Mononuclear cell (primary cell): ENCODE measurements around the gene ZFR2. TPM values are rescaled to one million over a fixed set of nuclear protein-coding genes. Genes with fewer than 3 reads are reported as not detected.
"Not testable (repeated sequence)": the region's sequence is repeated elsewhere in the genome, so short reads cannot be mapped to it uniquely, and the experiment has no call there.

ENCODE experiments used
- H3K27me3 ChIP-seq: 2 replicates; pipeline ENCODE4 v1.6.0; 2011; ENCODE audit warnings: low read length, control low read depth; ENCODE audit not compliant: insufficient read depth
- H3K4me1 ChIP-seq: 2 replicates; pipeline ENCODE4 v1.5.1; 2011; ENCODE audit warnings: mild to moderate bottlenecking, low read length, control low read depth; ENCODE audit not compliant: insufficient read depth
- H3K4me3 ChIP-seq: 2 replicates; pipeline ENCODE4 v1.5.1; 2011; ENCODE audit warnings: mild to moderate bottlenecking, low read length, moderate library complexity
- H3K9me3 ChIP-seq: 2 replicates; pipeline ENCODE4 v1.5.1; 2011; ENCODE audit warnings: low read depth, mild to moderate bottlenecking, control low read depth, low read length
- total RNA-seq: library from RNA; depleted of rRNA; stranded (reverse); fragments of >200 nt; gene quantifications from one replicate; pipeline ENCODE4 v1.2.3, GENCODE V29; 2012

The ZFR2 gene
- total RNA-seq, 1 donor: 0.21 TPM

DNA sequence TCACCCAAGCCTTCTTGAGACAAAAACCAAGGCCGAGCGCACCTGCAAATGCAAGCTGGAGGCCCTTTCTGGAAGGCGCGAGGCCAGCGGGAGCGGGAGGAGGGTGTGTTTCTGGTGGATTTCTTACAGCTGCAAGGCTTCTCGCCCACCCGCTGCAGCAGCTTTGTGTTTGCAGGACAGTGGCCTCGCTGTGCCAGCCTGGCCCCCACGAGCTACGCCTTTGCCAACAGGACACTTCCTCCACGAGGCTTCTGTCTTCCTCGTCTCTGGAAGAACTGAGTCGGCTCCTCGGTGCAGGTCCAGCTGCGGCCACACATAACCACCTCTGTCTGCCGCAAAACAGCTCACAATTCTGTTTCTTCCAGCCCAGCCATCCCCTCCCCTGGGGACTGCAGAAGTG is 21.8 kb upstream of the ZFR2 start:
- no peaks in the 10 kb centered on the region for H3K27me3 ChIP-seq
- no peaks in the 10 kb centered on the region for H3K9me3 ChIP-seq
- no peak overlapping the region for H3K4me3 ChIP-seq
- no peaks in the 10 kb centered on the region for H3K4me1 ChIP-seq

DNA sequence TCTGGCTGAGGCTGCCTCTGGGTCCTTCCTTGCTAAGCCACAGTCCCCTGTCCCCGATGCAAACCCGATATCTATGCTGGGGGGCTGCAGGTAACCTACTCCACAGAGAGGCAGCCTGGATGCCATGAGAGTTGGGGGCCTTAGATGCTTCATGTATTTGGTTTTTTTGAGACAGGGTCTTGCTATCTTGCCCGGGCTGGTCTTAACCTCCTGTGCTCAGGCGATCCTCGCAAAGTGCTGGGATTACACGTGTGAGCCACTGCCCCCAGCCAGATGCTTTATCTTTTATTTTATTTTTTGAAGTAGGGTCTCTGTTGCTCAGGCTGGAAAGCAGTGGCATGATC is 13.2 kb upstream of the ZFR2 start:
- no peaks in the 10 kb centered on the region for H3K4me1 ChIP-seq
- H3K27me3 ChIP-seq: peaks cover 31% of the 10 kb centered on the region
- no peaks in the 10 kb centered on the region for H3K9me3 ChIP-seq
- H3K4me3 ChIP-seq: no peak overlapping the region

- no peaks in the 10 kb centered on the region for H3K9me3 ChIP-seq
- no peak overlapping the region for H3K4me3 ChIP-seq
- H3K27me3 ChIP-seq: peaks cover 31% of the 10 kb centered on the region
- H3K4me1 ChIP-seq: no peaks in the 10 kb centered on the region
Measured at GRCh38 chr19:3881272-3882040, 12.6 kb upstream of the ZFR2 start.

DNA sequence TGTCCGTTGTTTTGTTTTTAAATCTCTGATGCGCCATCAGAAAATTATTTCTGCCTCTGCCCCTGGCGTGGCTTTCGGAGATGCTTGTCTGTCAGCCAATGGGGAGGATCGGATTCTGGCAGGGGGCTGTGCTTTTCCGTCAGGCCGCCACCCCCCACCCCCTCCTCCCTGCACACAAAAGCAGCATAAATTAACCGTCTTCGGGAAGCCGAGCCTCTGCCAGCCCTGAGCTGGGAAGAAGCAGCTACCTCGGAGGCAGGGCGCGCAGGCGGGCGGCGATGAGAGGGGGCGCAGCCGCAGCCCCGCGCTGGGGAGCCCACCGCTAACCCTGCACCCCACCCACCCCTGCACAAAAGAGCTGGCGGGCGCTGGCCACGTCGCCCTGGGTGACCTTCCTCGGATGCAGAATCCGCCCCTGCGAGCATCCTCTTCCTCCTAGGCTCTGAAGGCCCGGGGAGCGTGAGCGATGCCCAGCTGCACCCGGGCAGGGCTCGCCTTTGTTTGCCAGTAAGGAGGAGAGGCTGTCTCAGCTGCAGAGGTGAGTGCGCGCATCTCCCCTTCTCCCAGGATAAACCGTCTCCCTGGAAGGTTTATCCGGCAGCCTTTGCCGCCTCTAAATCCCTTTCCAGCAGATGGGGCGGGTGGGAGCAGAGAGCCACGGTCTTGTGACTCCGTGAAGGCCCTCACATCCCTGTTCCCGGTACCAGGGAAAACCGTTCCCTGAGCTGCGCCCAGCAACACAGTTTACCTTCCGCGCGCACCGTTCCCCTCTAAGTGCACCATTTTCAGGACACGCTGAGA is 11.8 kb upstream of the ZFR2 start, which contains the start of gene ATCAY:
Gene ATCAY (plus strand): TSS at position 215 of the 801 bp plus-strand sequence. CDS start 5,083 bp downstream, outside the sequence.
- peaks cover 31% of the 10 kb centered on the region for H3K27me3 ChIP-seq
- H3K9me3 ChIP-seq: no peaks in the 10 kb centered on the region
- H3K4me1 ChIP-seq: no peaks in the 10 kb centered on the region
- no peak within 1 kb of the TSS for H3K4me3 ChIP-seq

DNA sequence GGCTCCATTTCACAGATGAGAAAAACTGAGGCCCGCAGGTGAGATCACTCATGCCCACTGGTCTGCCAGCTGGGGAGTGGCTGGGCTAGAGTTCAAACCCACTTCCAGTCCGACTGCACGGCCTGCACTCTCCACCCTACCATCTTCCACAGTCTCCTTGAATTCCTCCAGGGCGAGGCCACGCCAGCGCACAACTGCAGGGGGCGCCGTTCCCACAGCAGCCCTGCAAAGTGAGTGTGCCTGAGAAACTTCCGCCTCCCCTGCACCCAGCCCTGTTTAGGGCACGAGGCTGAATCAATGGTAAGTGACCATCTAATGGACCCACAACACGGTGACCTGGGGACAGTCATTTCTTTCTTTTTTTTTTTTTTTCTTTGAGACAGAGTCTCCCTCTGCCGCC is 10.8 kb upstream of the ZFR2 start:
- H3K4me3 ChIP-seq: no peak overlapping the region
- peaks cover 31% of the 10 kb centered on the region for H3K27me3 ChIP-seq
- H3K9me3 ChIP-seq: no peaks in the 10 kb centered on the region
- no peaks in the 10 kb centered on the region for H3K4me1 ChIP-seq

GRCh38 chr19:3874695-3875094 is 5.9 kb upstream of the ZFR2 start:
- H3K9me3 ChIP-seq, H3K4me1 ChIP-seq, H3K4me3 ChIP-seq: not testable (repeated sequence)
- H3K27me3 ChIP-seq: peaks cover 11% of the 10 kb centered on the region

DNA sequence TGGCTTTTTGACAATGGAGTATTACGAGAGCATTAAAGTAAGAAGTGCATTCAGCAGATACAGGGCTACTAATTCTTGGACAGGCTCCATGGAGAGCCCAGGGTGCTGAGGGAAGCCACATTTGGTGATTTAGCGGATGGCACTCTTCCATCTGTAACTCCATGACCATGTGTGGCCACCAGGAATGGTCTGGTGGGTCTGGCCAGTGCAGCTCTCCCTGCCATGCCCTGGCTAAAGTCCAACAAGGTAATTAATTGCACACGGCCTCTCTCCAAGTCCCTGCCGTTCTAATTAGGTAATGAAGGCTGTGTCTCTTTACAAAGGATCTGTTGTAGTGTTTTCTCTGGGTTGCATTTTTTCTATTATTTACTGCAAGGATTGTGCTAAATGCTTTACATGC is 4.3 kb upstream of the ZFR2 start:
- Histone ChIP-seq H3K4me3 (no peak overlapping the region), H3K4me1 (no peaks in the 10 kb centered on the region), H3K27me3 (peaks cover 13% of the 10 kb centered on the region), H3K9me3 (no peaks in the 10 kb centered on the region)

DNA sequence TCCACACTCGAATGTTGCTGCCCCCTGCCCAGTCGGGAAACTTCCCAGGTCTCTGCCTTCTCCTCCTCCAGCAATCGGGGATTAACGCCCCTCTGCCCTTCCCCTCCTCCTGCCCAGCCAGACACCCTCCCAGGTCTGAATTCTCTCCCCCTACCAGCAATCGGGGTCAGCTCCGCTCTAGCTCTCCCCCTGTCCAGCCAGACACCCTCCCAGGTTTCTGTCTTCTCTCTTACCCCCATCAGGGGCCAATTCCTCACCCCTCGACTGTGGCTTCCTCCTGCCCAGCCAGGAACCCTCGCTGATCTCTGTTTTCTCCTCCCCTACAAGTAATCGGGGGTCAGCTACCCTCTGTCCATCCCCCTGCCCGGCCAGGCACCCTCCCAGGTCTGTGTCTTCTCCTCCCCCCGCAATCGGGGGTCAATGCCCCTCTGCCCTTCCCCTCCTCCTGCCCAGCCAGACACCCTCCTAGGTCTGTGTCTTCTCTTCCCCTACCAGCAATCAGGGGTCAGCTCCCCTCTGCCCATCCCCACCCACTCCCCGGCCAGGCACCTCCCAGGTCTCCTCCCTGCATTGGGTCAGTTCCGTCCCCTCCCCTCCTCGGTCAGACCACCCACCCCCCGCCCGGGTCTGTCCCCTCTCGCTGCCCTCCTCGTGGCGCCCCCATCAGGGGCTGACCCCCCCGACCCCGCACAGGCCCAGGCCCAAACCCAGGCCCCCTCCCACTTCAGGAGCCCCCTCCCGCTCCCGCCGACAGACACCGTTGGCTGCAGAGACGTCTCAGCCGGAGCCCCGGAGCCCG is 668 bp downstream of the ZFR2 start:
- H3K4me1 ChIP-seq: no peaks in the 10 kb centered on the region
- H3K27me3 ChIP-seq: peaks cover 17% of the 10 kb centered on the region
- H3K4me3 ChIP-seq: no peak overlapping the region
- H3K9me3 ChIP-seq: no peaks in the 10 kb centered on the region

GRCh38 chr19:3866910-3867638 is 1.8 kb downstream of the ZFR2 start:
- H3K4me3 ChIP-seq: no peak overlapping the region
- no peaks in the 10 kb centered on the region for H3K4me1 ChIP-seq
- H3K27me3 ChIP-seq: peaks cover 17% of the 10 kb centered on the region
- no peaks in the 10 kb centered on the region for H3K9me3 ChIP-seq

- no peaks in the 10 kb centered on the region for H3K4me1 ChIP-seq
- H3K9me3 ChIP-seq: no peaks in the 10 kb centered on the region
- no peak overlapping the region for H3K4me3 ChIP-seq
- H3K27me3 ChIP-seq: peaks cover 7% of the 10 kb centered on the region
Measured at GRCh38 chr19:3863648-3864047, 5.2 kb downstream of the ZFR2 start.

DNA sequence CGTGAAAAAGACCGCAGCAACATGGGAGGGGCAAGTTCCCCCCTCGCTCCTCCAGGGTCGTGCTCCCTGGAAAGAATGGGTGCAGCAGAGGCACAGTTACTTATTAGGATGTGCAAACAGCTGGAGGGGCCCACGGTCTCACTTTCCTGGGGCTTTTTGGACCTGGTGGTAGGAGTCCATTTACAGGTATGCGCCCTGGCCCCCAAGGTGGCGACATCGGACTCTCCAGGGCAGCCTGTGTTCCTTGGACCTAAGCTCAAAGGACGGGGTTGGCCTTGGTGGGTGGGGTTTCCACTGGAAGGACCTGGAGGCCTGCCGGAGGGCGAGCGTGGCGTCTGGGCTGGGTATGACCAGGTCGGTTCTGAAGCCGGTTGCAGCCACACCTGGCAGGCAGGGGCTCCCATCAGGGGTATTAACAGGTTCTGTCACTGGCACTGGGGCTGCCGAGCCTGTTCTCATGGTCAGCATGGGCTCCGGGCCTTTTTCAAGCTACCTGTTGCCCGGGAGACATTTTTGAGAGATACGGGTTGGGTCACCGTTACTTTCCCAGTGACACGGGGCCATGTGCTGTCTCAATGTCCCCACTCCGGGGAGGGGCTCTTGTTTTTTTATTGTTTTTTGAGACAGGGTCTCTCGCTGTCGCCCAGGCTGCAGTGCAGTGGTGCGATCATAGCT is 5.9 kb downstream of the ZFR2 start:
- Histone ChIP-seq H3K4me3 (no peak overlapping the region), H3K27me3 (peaks cover 4% of the 10 kb centered on the region), H3K9me3 (no peaks in the 10 kb centered on the region), H3K4me1 (no peaks in the 10 kb centered on the region)

DNA sequence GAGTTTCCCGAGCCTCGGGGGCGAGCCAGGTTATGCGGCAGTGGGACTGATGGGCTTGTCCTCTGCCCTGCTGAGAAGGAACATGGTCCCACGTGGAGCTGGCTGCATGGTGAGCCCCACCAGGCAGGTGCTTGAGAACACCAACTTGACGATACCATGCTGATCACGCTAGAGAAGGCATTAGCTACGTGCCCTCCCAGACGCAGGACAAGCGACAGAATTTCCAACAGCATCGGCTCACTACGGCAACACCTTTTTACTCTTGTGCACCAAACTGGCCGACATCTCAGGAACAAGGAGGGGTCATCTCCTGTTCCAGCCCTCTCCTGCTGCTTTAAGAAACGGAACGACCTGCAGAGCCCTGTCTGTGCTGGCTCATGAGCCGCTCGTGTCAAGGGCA is 8.3 kb downstream of the ZFR2 start:
- Histone ChIP-seq H3K27me3 (no peaks in the 10 kb centered on the region), H3K4me1 (no peaks in the 10 kb centered on the region), H3K9me3 (no peaks in the 10 kb centered on the region), H3K4me3 (no peak overlapping the region)

GRCh38 chr19:3857449-3858003 is 11.3 kb downstream of the ZFR2 start:
- Histone ChIP-seq H3K4me1 (no peaks in the 10 kb centered on the region), H3K9me3 (no peaks in the 10 kb centered on the region), H3K4me3 (no peak overlapping the region), H3K27me3 (no peaks in the 10 kb centered on the region)

DNA sequence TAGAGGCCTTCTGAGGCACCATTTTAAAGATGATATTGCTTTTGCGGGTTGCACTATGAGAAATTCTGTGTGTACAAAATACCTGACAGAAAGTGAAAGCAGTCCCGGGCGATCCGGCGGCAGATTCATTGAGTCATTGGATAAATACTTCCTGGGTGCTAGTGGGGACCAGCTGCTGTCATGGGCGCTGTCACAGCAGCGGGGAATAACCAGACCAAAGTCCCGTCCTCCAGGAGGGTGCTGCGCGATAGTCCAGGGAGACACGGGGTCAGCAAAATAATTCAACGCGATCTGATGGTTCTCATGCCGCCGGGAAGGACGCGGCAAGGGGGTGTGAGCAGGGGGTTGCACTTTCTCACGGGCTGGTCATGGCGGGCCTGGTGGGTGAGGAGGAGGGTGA is 13.5 kb downstream of the ZFR2 start:
- Histone ChIP-seq H3K9me3 (no peaks in the 10 kb centered on the region), H3K4me1 (no peaks in the 10 kb centered on the region), H3K27me3 (no peaks in the 10 kb centered on the region), H3K4me3 (no peak overlapping the region)
